Calu3 (cell line): Measurements from ENCODE around the gene NMNAT2. TPM values are rescaled to one million over a fixed set of nuclear protein-coding genes. Genes with fewer than 3 reads are reported as not detected.

Source experiments
- BruUV-seq: library from RNA; stranded (reverse); fragments of 400-500 nt; replicated peaks from 2 replicates; lab custom pipeline; 2021; lab: Mats Ljungman, UMichigan
- CTCF ChIA-PET: fragments of 300-600 bp; sonication (Branson Sonifier 250); formaldehyde crosslinking; loops from one replicate; lab custom pipeline; 2022; ENCODE audit warnings: antibody characterized with exemption; lab: Charles Lee
- DNase-seq: peaks from one replicate; pipeline ENCODE4 v3.0.0; 2022
- H3K27ac Mint-ChIP-seq: one replicate; pipeline ENCODE4 v1.8.0; 2022; ENCODE audit warnings: mixed read lengths; ENCODE audit not compliant: unreplicated experiment
- H3K27me3 Mint-ChIP-seq: one replicate; pipeline ENCODE4 v1.8.0; 2022; ENCODE audit warnings: mixed read lengths; ENCODE audit not compliant: unreplicated experiment
- H3K36me3 Mint-ChIP-seq: one replicate; pipeline ENCODE4 v1.8.0; 2022; ENCODE audit warnings: mild to moderate bottlenecking, moderate library complexity, mixed read lengths; ENCODE audit not compliant: insufficient read depth, unreplicated experiment
- H3K4me1 Mint-ChIP-seq: one replicate; pipeline ENCODE4 v1.8.0; 2022; ENCODE audit warnings: mild to moderate bottlenecking, low read depth, mixed read lengths; ENCODE audit not compliant: unreplicated experiment
- H3K4me3 Mint-ChIP-seq: one replicate; pipeline ENCODE4 v1.8.0; 2022; ENCODE audit warnings: mild to moderate bottlenecking, low read depth, moderate library complexity, mixed read lengths; ENCODE audit not compliant: unreplicated experiment
- H3K9me3 Mint-ChIP-seq: one replicate; pipeline ENCODE4 v1.8.0; 2022; ENCODE audit warnings: low read depth, mixed read lengths; ENCODE audit not compliant: unreplicated experiment
- intact Hi-C: fragments of 100-400 bp; cut with micrococcal nuclease; formaldehyde crosslinking; loops from one replicate; pipeline ENCODE4 v1.10.0; 2022; ENCODE audit not compliant: unreplicated experiment
- total RNA-seq: library from RNA; stranded (reverse); gene quantifications from 2 replicates; pipeline ENCODE4 v1.2.3, GENCODE V29; 2022
- TF ChIP-seq, protein P1 (sequence below): fragments of 200-600 bp; IDR thresholded peaks from one replicate; pipeline ENCODE4 v1.8.0; 2022; ENCODE audit warnings: antibody characterized with exemption; ENCODE audit not compliant: unreplicated experiment

Gene NMNAT2
- total RNA-seq, 1 experiment from 2014 or later = 0.26 TPM

DNA sequence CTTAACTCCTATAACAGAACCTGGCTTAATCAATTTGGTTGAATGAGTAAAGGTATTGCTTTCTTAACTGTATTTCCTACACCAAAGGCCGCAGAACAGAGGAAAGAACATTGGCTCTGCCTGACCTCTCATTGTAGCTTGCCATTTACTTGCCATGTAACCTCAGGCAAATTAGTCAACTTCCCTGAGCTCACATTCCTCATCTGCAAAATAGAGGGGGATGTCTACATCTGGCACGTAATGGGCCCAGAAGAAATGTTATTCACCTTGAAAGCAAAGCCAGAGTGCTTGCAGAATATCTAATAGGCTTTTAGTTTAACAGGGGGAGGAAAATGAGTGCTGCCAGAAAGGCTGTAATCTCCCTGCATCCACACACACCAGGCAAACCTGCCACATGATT lies 187.8 kb downstream of the NMNAT2 start:
- H3K27me3 Mint-ChIP-seq = no peaks in the 10 kb centered on the region
- peaks cover 75% of the 10 kb centered on the region for H3K36me3 Mint-ChIP-seq
- intact Hi-C loops = no loop called here
- no peak overlapping the region for H3K4me3 Mint-ChIP-seq
- H3K9me3 Mint-ChIP-seq = no peaks in the 10 kb centered on the region
- no peak overlapping the region for H3K27ac Mint-ChIP-seq
- DNase-seq = no peak
- CTCF ChIA-PET = no interaction called here
- TF ChIP-seq, protein P1, sequence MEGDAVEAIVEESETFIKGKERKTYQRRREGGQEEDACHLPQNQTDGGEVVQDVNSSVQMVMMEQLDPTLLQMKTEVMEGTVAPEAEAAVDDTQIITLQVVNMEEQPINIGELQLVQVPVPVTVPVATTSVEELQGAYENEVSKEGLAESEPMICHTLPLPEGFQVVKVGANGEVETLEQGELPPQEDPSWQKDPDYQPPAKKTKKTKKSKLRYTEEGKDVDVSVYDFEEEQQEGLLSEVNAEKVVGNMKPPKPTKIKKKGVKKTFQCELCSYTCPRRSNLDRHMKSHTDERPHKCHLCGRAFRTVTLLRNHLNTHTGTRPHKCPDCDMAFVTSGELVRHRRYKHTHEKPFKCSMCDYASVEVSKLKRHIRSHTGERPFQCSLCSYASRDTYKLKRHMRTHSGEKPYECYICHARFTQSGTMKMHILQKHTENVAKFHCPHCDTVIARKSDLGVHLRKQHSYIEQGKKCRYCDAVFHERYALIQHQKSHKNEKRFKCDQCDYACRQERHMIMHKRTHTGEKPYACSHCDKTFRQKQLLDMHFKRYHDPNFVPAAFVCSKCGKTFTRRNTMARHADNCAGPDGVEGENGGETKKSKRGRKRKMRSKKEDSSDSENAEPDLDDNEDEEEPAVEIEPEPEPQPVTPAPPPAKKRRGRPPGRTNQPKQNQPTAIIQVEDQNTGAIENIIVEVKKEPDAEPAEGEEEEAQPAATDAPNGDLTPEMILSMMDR = no peak
- H3K4me1 Mint-ChIP-seq = peaks cover 41% of the 10 kb centered on the region
- BruUV-seq = no TSS peak

DNA sequence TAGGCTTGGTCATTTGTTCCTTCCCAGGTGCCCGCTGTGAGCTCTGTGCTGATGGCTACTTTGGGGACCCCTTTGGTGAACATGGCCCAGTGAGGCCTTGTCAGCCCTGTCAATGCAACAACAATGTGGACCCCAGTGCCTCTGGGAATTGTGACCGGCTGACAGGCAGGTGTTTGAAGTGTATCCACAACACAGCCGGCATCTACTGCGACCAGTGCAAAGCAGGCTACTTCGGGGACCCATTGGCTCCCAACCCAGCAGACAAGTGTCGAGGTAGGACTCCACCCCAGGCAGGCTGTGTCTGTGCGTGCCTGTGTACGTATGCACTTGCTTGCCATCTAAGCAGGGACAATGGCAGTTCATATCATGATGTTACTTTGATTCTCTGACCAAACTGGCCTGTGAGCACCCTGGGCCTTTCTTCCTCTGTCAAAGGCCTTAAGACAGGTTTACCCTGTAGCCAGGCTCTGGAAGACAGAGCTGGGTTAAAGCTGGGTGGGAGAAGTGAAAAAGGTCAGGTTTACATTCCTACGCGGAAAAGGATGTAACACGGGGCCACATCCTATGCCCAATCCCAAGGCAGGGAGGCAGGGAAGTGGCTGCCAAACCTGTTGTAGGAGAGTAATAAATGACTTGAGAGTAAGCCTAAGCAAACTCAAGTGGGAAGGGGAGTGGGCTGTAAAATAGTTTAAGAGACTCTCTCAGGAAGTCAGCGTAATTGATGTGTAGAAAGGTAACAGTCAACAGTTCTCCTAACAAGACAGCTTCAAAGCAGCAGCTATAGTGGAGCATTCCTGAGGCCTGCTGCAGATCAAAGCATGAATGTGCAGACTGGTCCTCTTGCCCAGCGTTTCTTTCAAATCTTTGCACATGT lies 189.6 kb downstream of the NMNAT2 start:
- H3K27me3 Mint-ChIP-seq = no peaks in the 10 kb centered on the region
- no peak overlapping the region for H3K27ac Mint-ChIP-seq
- CTCF ChIA-PET = interaction anchor here (1.1 to 1.2 kb wide), 3 partner anchors 19 to 266 kb away, joined by 3 to 7 read pairs (median 3); no protein-coding TSS in a partner anchor
- H3K4me3 Mint-ChIP-seq = no peak overlapping the region
- no peak for DNase-seq
- TF ChIP-seq, protein P1 = peak; percentile 32
- intact Hi-C loops = no loop called here
- peaks cover 30% of the 10 kb centered on the region for H3K4me1 Mint-ChIP-seq
- H3K9me3 Mint-ChIP-seq = no peaks in the 10 kb centered on the region
- peaks cover 58% of the 10 kb centered on the region for H3K36me3 Mint-ChIP-seq
- BruUV-seq = no TSS peak

DNA sequence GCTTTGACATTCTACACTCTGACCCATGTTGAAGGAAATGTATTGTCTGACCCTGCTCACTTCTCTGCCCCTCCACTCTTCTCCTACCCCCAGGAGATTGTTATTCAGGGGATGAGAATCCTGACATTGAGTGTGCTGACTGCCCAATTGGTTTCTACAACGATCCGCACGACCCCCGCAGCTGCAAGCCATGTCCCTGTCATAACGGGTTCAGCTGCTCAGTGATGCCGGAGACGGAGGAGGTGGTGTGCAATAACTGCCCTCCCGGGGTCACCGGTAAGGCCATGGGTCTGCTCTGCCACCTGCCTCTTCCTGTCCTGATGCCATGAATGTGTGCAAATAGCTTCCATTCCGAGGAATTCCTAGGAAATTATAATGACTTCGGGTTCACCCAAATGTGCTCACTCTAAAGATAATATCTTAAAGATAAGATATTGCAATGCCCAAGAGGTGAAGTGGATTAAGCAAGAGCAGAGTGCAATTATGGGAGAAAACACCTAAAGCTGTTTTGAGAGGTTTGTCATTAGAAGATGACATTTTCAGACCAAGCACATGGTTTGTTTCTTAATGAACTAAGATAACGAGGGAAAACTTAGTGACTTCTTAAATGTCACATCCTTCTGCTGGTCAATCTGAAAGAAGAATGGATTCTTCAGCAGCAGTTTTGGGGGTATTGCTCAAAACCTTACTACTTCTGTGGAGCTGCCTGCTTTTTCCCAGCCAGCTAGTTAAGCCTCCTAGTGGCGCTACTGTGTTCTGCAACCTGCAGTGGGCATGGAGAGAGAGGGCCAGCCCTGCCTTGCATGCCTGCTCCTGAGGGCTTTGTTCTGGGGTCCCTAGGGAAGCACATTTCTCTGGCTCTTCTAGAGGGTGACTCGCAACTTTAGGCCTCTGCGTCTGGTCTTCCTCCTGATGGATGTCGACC lies 190.5 kb downstream of the NMNAT2 start:
- peak; percentile 65 for DNase-seq
- no TSS peak for BruUV-seq
- TF ChIP-seq, protein P1 = peak; percentile 76
- CTCF ChIA-PET = interaction anchor here (1.2 kb wide), 2 partner anchors 18 to 265 kb away, joined by 3 to 7 read pairs; no protein-coding TSS in a partner anchor
- Mint-ChIP-seq H3K4me3 (no peak overlapping the region), H3K9me3 (no peaks in the 10 kb centered on the region), H3K27me3 (no peaks in the 10 kb centered on the region), H3K4me1 (peaks cover 21% of the 10 kb centered on the region), H3K27ac (no peak overlapping the region), H3K36me3 (peaks cover 51% of the 10 kb centered on the region)
- intact Hi-C loops = no loop called here

DNA sequence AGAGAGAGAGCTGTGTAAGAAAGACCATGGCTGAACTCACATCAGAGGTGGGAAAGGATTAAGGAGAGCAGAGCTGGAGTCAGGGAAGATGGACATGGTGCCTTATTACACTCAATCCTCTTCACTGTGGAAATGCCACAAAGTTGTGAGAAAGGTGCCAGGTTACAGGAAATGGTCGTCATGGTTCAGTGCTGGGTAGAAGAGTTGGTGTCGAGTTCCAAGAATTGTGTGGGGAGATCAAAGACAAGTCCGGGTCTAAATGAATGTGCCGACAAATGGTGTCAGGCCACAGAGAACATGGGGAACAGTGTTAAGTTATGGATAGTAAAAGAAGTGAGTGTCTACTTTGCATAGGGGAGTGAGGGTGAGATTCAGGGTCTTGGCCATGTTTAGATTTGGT lies 191.2 kb downstream of the NMNAT2 start:
- H3K4me3 Mint-ChIP-seq = no peak overlapping the region
- TF ChIP-seq, protein P1 = no peak
- CTCF ChIA-PET = interaction anchor here (1.2 kb wide), 1 partner anchor 18 kb away, joined by 3 read pairs; no protein-coding TSS in a partner anchor
- H3K4me1 Mint-ChIP-seq = peaks cover 18% of the 10 kb centered on the region
- peak overlapping the region; percentile 8 for H3K27ac Mint-ChIP-seq
- intact Hi-C loops = no loop called here
- DNase-seq = no peak
- BruUV-seq = no TSS peak
- no peaks in the 10 kb centered on the region for H3K9me3 Mint-ChIP-seq
- peaks cover 45% of the 10 kb centered on the region for H3K36me3 Mint-ChIP-seq
- no peaks in the 10 kb centered on the region for H3K27me3 Mint-ChIP-seq
